ENCODE measurements around the gene LEAP2.
A peak's percentile ranks its signal among the peaks of the same experiment; 100 is the strongest.
"Not testable (repeated sequence)": the region's sequence is repeated elsewhere in the genome, so short reads cannot be mapped to it uniquely, and the experiment has no call there.

Gene LEAP2

DNA sequence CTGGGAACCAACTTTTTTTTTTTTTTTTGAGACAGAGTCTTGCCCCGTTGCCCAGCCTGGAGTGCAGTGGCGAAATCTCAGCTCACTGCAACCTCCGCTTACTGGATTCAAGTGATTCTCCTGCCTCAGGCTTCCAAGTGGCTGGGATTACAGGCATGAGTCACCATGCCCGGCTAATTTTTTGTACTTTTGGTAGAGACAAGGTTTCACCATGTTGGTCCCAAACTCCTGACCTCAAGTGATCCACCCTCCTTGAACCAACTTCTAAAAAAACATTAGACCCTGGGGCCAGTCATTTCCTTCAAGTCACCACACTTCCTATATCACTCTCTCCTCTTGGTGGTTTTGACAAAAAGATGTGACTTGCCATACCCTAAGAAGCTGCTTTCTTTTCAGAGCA lies 32.2 kb upstream of the LEAP2 start:
- no peak for DNase-seq

DNA sequence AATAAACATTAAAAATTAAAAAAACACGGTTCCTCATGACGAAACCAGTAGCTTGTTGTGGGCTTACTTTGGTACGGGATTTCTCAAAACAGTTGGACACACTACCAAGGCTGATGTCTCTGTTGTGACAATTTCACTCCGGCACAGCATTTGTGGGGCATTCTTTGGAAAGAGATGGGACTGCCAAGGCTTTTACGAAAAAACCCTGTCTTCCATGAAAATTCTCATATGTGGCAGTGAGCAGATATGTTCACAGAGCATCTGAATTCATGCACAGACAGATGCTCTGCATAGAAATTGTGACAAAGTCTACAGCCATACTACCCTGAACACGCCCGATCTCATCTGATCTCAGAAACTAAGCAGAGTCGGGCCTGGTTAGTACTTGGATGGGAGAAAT lies 25.2 kb upstream of the LEAP2 start:
- no peak for DNase-seq

DNA sequence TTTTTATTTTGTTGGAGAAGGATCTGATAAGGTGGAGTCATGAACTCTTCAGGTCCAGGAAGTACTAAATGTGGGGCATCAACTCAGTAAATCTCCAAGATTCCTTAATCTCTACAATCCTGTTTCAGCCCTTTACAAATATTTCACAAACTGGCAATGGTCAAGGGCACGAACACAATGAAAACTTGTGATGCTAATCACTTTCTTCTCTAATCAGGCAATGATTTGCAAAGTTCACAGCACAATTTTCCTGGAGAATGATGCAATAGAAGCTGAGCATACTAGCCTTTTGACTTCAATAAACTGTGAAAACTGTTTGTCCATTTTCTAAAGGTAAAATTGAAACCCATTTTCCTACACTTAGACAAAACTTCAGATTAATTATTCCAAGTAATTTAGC lies 24.1 kb upstream of the LEAP2 start:
- DNase-seq, result no peak

DNA sequence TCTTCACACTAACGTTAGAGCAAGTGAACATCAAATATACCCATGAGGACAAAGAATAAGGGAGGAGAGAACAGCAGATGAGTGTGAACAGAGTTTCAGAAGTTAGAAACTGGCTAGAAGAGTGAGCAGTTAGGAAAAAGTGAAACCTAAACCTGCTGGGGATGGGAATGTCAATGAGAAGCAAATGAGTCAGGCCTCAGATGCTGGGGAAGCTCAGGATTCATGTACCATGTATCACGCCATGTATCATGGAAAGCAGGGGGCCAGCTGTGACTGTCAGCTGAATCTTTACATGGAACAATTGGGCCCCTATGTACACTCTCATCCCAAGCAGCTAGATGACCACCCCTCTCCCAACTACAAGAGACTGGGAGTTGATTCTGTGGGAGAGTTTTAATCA lies 23.4 kb upstream of the LEAP2 start:
- DNase-seq, result no peak

DNA sequence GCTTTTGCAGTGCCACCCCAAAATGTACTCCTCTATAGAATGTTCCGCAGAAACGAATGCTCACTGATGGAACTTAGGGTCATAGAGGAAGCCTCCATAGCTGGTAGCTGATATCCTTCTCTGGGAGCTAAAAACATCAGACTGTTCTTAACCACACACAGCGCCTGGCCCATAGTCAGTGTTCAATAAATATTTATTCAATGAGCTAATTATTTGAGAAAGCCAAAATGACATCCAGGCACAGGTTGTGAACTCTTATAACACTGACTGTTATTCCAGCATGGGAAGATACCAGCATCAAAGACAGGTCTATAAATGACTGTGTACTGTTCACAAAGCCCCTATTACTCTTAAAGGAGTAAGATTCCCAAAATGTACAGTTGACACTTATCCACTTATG lies 20.1 kb upstream of the LEAP2 start:
- peak; percentile 63 for DNase-seq

DNA sequence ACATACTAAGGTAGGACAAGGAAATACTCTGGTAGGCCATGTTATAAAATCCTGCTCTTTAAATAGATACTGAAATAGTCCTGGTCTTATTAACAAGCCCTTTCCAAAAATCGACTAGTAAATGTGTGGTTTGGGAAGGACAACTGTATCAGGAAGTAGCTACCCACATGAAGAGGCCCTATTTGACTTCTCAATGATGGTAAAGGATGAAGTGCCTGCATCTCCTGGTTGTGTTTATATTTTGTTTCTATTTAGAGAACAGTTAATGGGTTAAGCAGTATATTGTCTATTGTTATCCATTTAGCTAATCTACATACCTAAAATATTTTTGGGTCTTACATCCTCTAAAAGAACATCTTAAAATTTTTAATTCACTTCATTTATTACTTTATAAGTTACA lies 19.7 kb upstream of the LEAP2 start:
- peak; percentile 47 for DNase-seq

DNA sequence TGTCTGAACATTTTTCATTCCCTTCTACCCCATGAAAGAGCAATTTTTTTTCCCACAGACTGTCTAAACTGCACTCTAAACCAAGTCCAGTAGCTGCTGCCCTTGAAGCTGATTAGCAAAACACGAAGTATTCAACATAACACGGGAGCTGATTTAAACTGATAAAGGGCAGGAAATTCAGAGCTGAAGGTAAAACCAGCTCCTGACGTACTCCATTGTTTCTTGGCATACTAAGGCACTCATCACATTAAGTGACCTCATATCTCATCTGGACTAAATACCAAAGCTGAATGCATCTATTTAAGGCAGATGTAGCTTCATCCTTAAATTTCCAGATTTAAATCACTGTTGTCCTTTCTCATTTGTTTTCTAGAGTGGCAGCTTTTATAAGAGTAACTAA lies 19.2 kb upstream of the LEAP2 start:
- DNase-seq, result no peak

DNA sequence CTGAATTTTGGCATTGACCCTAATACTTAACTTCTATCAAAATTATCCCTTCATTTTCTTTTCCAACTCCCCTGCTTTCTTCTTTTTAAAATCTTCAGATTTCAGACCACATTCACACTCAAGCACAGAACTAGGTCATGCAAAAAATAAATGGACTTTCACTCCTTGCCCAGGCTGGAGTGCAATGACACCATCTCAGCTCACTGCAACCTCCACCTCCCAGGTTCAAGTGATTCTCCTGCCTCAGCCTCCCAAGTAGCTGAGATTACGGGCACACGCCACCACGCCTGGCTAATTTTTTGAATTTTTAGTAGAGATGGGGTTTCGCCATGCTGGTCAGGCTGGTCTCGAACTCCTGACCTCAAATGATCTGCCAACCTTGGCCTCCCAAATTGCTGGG lies 18.5 kb upstream of the LEAP2 start:
- DNase-seq, result not testable (repeated sequence)

DNA sequence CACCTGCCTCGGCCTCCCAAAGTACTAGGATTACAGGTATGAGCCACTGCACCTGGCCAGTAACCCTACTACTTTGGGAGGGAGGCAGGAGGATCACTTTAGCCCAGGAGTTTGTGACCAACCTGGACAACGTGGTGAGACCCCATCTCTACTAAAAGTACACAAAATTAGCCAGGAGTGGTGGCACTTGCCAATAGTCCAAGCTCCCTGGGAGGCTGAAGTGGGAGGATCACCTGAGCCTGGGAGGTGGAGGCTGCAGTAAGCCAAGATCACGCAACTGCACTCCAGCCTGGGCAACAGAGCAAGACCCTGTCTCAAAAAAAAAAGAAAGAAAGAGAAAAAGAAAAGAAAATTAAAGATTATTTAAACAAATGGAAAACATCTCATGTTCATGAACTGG lies 17.5 kb upstream of the LEAP2 start:
- no peak for DNase-seq

DNA sequence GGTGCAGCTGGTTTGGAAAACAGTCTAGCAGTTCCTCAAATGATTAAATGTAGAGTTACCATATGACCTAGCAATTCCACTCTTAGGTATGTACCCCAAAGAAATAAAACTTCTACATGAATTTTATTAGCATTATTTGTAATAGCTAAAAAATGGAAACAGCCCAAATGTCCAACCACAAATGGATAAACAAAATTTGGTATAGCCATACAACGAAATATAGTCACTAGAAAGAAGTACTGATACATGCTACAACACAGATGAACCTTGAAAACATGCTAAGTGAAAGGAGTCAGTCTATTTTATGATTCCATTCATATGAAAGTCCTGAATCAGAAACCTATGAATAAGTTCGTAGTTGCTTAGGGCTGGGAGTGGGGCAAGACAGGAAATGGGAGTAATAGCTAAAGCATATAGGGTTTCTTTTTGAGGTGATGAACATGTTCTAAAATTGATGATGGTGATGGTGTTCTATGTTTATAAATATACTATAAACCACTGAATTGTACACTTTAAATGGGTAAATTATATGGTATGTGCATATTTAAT lies 13.5 kb upstream of the LEAP2 start:
- DNase-seq, result no peak

DNA sequence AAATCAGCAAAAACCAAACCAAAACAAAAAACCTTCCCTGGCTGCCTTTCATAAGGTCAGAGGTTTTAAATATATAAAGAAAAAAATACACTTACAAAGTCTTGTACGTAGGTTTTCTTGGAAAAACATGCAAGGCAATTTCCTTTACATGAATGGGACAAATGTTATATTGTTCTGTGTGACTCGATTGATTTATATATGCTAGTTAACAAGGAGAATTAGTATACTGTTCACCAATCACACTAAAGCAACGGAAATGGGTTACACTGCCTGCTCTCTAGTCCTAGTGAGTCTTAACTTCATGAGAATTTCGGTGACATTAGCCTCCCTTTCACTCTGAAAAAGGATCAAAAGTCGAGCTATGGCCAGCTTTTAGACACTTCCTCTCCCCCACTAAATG lies 12.7 kb upstream of the LEAP2 start:
- no peak for DNase-seq

DNA sequence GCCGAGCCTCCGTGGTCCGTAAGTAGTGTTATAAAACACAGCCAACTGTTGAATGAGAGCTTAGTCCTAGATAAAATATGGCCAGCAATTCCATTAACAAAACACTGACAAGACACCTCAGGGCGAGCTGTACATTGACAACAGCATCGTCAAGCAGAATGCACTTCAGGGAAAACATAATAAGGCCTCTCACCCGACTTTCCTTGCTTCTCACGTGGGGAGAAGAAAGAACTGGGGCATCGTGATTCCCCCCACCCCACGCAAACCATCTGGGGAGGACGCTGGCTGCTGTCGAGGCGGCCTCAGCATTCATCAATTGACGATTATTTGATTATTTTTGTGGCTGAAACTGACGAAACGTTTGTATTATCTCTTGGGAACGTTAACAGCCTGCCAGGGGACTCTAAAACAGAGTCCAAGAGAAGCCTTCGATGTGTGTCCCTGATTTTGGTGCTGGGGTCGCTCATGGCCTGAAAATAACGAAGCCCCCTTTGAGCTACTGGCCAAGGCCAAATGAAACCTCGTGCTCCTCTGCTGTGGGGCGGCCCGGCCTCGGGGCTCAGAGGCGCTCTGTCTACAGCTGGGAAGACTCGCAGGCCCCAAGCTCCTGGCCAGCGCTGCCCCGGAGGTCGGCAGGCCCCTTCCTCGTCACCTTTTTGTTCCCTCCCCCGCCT lies 7.7 kb upstream of the LEAP2 start:
- DNase-seq, result peak; percentile 56

DNA sequence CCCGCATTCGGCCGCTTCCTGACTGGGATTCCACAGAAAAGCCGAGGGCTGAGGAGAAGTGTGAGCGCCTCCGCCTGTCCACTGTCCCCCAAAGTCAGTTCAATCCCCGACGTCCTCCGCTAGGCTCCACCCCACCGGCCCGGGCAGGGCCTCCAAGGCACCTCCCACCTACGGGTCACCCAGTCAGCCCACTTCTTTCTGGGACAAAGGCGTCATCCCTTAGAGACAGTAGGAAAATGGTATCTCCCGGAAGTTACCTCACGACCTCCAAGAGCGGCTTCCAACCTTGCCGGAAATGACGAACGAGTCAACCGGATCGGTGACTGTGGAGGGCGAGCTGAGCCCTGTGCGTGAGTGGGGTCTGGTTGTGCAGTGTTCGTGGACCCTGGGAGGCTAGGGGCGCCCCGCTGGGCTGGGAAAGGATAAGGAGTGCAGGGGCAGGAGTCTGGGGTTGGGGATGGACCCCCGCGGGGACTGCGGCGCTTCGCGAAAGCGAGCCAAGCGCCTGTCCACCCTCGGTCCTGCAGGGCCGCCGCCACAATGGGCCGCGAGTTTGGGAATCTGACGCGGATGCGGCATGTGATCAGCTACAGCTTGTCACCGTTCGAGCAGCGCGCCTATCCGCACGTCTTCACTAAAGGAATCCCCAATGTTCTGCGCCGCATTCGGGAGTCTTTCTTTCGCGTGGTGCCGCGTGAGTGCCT lies 7.0 kb upstream of the LEAP2 start, which contains the start of the genes GDF9 and UQCRQ:
GDF9 (minus strand) TSS at position 128 of the 704 bp plus-strand sequence. CDS start 1,936 bp downstream, outside the sequence.
UQCRQ (plus strand) TSS at position 301 of the 704 bp plus-strand sequence; CDS start at position 541, 240 bp downstream.
- DNase-seq, result peak; percentile 100

DNA sequence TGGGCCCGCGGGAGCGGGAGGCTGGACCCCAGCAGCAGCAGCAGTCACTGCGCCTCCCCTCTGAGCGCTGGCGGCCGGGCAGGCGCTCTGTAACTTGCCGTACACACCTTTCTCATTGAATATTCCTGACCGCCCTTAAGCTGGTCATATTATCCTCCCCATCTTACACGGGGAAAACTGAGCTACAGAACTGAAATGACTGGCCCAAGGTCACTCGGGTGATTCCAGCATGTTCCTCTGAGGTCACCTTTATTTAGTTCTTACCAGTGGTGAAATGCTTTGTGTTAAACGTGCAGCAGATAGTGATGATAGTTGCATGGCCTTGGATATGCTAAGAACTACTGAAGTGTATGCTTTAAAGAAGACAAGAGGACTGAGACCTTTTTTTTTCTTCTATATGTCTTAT lies 6.4 kb upstream of the LEAP2 start:
- no peak for DNase-seq

DNA sequence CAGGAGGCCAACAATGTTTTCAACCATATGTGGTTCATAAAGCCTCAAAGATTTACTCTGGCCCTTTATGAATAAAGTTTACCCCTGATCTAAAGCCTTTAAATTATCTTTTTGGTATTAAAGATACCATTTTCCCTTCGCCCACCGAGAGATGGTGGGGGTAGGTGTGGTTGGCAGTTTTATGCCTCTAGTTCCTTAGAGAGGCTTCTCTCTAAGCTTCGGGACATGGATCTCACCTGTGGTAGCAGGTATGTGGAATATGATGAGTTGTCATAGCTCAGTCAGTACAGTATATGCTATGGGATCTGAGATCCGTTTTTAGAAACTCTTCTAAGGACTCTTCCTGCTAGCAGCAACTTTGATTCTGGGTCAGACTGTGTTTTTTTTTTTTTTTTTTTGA lies 4.7 kb upstream of the LEAP2 start:
- no peak for DNase-seq

DNA sequence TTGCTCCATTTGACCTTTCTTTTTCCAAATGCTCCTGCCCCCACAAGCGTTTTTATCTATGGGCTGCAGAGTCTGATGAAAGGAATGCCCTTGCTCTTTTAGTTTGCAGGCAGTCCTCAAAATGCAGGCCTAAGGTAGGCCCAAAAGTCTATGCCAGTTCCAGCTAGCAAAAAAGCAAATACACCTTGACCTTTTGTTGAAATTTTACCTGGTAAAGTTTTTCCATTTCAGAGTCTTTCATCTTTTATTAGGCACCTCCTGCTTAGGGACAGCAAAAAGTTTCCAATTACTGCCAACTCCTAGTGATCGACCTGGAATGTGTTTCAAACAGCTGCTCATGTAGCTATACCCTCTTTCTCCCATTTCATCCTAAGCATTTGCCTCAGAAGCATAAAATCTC lies 2.7 kb upstream of the LEAP2 start:
- DNase-seq, result no peak

DNA sequence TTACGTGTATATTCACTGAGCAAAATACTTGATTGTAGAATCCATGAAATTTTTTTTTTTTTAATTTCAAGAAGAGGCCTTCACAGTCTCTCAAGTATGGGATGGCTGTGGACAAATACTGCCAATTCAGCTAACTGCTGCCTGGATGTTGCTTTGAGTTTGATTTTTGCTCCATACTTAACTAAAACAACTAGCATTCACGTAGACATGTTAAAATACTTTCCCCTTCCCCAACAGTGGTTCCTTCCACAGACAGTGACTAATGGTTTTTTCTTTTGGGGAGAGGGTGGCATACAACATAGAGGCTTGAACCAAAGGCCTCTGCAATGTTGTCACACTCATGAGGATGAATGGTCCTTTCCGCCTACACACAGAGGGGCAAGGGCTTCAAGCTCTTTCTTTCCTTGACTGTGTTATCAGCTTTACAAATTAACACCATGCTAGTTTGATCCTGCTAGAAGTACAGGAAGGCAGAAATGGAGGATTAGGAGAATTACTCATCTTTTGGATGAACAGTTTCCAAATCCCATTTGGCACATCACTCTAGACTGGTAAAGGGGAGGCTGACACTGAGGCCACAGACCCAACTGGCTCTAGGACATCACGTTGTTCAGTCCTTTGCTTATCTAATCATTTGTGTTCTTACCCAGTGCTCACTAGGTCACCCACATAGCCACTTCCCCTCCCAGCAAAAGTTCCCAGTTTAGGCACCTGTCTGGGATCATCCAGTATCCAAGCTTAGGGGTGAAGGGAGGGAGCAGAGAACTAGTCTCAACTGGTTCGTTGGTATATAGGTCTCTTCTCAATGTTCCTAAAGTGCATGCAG lies 1.8 kb upstream of the LEAP2 start:
- DNase-seq, result no peak

DNA sequence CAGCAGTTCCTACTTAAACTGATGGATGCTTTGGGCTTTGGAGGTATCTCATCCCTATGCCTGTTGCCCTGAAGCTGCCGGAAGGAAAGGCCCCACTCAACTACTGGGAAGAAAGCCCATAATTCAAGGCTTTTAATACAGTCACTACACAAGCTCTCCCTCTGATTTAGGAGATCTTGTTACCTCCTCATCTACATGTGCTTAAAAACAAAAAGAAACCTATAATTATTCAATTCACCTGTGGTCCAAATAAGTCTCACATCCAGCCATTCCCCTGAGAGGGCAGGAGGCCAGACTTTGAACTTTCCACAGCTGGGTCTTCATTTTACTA lies 715 bp upstream of the LEAP2 start:
- DNase-seq, result no peak

DNA sequence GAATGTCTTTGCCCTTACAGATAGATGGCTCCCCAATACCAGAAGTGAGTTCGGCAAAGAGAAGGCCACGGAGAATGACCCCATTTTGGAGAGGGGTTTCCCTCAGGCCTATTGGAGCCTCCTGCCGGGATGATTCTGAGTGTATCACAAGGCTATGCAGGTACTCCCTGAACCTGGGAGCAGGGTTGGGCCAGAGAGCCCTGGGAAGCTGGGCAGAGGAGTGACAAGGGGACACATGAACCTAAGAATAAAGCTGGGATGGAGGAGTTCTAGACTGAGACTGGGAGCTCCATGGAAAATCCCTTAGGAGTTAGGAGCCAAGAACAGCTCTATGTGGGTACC lies 433 bp downstream of the LEAP2 start:
- no peak for DNase-seq

DNA sequence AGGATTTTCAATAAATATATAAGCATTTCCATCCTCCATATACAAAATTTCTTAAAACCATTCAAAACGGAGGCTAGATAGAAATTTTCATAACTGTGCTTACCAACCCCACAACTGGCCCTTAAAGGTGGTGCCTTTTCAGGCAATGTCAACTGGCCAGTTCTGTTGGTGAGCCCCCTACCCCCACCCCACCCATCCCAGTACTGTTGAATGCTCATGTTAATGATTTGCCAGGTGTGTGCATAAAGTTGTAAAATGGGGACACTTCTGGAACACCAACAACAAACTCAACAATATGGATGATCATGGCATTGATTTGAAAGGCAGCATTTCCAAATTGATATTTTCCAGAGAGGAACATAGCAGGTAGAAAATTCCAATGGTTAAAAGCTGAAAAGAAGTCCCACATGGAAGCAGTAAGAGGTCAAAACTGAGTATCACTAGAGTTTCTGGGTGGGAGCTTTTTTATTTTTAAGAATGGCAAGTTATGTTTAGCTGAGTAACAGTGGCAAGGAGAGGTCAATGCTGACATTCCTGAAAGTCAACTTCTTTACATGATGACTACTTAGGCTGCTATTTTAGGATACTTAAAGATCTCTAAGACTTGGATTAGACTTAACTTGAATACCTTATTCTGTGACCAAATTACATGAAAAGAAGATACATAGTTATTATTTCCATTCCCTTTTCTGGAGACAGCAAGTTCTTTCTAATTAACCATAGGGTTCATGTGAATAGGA lies 2.7 kb downstream of the LEAP2 start:
- DNase-seq, result no peak

DNA sequence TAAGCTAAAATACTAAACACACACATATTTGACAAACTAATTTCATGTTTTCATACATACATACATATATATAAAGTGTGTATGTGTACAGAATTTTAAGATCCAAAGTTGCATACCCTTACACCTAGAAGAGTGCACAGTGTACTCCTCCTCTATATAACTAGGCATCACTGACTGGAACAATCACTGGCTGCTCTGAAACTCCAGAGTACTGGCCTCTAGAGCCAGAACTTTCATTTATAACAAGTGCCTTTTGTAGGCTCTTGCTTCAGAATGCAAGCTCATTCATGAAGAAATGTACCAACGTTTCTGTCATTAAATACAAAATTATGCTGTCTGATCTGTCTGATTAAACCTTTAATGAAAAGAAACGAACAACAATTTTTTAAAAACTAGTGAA lies 4.0 kb downstream of the LEAP2 start:
- DNase-seq, result no peak

DNA sequence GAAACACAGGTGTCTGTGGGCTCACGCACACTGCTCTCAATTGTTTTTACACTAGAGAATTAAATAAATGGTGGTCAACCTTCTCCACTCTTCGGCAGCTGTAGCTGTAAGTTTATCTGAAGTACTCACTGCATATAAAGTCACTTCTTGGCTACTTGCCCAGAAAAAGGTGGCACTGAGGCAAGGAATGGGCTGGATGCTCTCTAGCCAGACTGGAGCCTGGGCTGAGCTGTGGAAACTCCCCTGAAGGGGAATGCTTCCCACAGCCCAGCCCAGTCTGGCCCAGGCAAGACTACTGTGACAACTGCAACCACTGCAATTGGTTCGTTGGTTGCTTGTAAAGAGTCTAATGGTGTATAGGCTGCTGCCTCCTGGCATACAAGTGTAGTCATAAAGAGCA lies 4.5 kb downstream of the LEAP2 start:
- DNase-seq, result peak; percentile 22

DNA sequence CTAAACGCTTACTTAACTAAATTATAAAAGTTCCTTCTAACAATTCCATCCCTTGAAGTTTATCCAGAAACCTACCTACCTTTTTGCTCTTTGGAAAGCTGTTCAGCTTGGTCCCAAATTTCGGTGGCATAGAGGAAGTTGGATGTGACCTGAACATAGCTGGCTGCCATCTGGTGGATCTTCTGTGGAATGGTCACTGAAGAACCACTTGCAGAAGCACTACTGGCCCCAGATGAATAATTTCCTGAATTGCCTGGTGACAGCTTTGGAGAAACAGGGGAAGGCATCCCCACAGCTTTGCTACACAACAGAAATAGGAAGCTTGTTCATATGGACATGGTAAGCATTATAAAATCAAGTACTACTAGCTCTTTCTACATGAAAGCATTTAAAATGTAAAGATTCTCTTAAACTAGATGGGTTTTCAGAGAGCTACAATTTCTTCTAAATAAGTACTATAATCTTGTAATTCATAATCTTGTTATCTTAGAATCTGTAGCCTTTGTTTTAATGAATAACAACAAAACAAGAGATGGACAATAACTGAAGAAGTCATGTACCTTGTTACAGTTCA lies 9.9 kb downstream of the LEAP2 start:
- peak; percentile 87 for DNase-seq
